Mesenteric fat pad (tissue), 1 donor: ENCODE data around the gene RAPH1. TPM values are rescaled to one million over a fixed set of nuclear protein-coding genes. Genes with fewer than 3 reads are reported as not detected.

Experiments used
- DNase-seq: peaks from one replicate; pipeline ENCODE4 v3.0.0-alpha.2; 2020; ENCODE audit warnings: low spot score
- total RNA-seq: library from RNA; stranded (reverse); fragmentation: NEBNext Ultra II Directional; extraction: Animal tissue kit (Norgen Biotek cat#: 25700); gene quantifications from one replicate; pipeline ENCODE4 v1.2.1, GENCODE V29; 2021
- donor health status: DM: yes; HTN: yes; CAD: no.

The RAPH1 gene
- total RNA-seq, 1 donor from 2014 or later: 79.6 TPM

GRCh38 chr2:203366639-203367466 is 168.2 kb downstream of the RAPH1 start:
- no peak for DNase-seq

DNA sequence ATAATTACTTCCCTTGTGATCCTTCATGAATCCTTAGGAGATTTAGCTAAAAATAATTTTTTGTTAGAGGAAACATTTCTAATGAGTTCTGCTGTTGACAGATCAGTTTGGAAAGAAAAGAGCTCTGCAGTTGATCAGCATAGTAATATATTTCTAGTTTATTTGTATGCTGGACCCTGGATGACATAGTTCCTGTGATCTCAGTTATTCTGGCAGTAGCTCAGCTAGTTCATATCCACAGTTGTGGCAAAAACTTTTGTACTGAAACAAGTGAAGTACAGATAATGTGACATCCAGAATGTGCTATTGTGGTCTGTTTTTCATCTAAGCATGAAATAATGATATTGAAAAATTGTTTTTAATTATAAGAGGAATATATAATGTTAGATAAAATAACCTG is 173.2 kb downstream of the RAPH1 start:
- no peak for DNase-seq

DNA sequence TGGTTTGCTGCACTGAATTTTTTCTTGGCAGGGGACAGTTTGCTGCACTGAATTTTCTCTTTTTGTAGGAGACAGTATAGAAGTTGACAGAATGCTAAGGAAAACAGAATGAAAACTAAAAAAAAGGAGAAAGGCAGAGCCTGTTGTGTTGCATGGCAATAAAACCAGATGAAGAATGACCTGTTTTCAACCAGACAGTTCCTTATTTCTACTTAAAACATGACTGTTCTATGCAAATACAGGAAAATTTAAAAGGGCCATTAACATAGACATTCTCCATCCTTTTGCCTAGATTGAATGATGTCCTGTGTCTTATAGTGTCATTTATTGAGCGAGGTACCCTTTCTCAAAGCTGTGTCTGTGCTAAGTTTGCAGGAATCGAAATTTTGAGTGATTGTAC is 173.6 kb downstream of the RAPH1 start:
- DNase-seq: no peak

DNA sequence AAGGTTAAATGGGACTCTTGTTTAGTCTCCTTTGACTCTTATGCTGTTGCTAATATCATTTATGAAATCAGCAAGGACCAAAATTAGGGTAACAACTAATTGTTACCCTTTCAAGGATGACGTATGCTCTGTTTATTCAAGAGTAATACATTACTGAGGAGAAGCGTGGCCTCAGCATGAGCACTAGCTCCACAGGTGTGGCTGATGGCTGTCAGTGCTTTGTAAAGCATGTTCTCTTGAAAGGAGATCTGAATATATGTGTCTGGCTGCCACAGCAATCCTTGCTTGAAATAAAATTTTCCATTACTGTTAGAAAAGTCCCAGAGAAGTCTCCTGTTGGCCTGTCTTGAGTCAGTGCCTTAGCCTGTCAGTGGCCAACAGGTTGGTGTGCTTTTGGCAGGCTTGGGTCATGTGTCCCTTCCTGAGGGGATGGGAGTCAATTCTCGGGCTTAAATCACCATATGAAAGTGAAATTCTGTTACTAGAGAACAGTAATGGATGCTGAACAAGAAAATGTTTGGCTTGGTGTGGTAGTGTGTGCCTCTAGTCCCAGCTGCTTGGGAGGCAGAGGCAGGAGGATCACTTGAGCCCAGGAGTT is 174.2 kb downstream of the RAPH1 start:
- DNase-seq: no peak

DNA sequence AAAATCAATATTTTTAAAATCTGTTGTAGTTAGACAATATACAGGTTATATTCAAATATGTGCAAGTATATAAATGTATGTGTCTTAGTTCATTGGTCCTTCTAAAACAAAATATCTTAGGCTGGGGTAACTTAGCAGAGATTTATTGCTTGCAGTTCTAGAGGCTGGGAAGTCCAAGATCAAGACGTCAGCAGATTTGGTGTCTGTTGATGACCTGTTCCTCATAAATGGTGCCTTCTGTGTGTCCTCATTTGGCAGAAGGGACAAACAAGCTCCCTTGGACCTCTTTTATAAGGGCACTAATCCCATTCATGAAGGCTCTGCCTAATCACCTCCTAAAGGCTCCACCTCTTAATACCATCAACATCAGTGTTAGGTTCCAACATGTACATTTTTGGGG is 175.7 kb downstream of the RAPH1 start:
- DNase-seq: no peak

DNA sequence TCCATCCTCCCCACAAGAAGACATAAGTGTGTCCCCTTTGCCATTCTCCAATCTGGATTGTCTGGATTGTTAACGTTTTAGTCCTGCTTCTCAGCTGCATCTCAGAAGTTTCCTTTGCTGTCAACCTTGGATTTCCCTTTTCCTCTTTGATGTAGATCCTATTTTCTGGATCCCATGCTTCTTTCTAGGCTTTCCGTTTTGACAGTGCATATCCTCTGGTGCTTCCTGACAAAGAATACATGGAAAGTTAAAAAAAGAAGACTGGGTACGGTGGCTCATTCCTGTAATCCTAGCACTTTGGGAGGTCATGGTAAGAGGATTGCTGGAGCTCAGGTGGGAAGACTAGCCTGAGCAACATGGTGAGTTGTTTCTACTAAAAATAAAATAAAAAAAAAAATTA is 180.1 kb downstream of the RAPH1 start:
- DNase-seq: no peak

GRCh38 chr2:203352604-203353255 is 182.4 kb downstream of the RAPH1 start:
- DNase-seq: no peak

GRCh38 chr2:203347375-203347774 is 187.7 kb downstream of the RAPH1 start:
- DNase-seq: no peak

- DNase-seq: no peak
These were observed 188.5 kb downstream of the RAPH1 start for GRCh38 chr2:203346612-203347011.

GRCh38 chr2:203344667-203345066 is 190.4 kb downstream of the RAPH1 start:
- DNase-seq: no peak

Other genes starting within 250 kb of the RAPH1 start
- gene ABI2, start 206.9 kb downstream of the RAPH1 start, total RNA-seq: 32.1 TPM
- gene CD28, start 171.3 kb upstream of the RAPH1 start, total RNA-seq: 15.7 TPM